ENCODE data around the gene ALS2.
"Not testable (repeated sequence)": the region's sequence is repeated elsewhere in the genome, so short reads cannot be mapped to it uniquely, and the experiment has no call there.

The ALS2 gene

DNA sequence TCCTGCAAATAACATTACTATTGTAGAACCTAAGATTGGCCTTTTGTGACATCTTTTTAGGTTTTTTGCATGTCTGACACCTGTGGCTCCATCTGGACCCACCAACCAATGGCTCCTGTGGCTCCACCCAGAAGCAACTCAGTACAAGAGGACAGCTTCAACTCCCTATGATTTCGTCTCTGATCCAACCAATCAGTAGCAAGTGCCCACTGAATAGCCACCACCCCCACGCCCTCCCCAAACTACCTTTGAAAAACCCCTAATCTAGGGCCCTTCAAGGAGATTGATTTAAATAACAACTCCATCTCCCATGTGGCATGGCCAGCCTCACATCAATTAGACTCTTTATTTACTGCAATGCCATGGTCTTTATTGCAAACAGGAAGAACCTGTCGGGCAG, 105.9 kb downstream of the ALS2 start:
- DNase-seq (ENCODE audit: low read depth) = no peak

DNA sequence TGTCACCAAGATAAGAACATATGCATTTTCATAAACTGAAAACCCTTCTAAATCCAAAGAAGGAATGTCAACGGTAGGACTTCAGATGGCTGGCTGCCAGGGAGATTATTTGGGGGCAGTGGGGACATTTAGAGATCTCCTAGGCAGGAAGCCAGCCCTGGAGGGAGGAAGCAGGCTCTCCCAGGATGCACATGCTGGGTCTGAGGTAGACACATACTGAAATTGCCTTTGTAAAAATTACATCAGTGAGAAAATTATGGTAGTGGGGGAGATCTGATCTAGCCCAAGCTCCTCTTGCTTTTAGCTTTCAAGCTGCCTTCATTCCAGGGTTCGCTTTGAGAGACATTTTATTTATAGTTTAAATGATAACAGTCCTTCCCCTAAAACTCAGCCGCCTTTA, 106.4 kb downstream of the ALS2 start:
- DNase-seq (ENCODE audit: low read depth) = no peak

- DNase-seq (ENCODE audit: low read depth) = no peak
These were observed 107.2 kb downstream of the ALS2 start for GRCh38 chr2:201673546-201673945.

- DNase-seq (ENCODE audit: low read depth) = not testable (repeated sequence)
These were observed 109.5 kb downstream of the ALS2 start for GRCh38 chr2:201671205-201671604.

GRCh38 chr2:201669865-201670264, 110.9 kb downstream of the ALS2 start:
- no peak for DNase-seq (ENCODE audit: low read depth)

DNA sequence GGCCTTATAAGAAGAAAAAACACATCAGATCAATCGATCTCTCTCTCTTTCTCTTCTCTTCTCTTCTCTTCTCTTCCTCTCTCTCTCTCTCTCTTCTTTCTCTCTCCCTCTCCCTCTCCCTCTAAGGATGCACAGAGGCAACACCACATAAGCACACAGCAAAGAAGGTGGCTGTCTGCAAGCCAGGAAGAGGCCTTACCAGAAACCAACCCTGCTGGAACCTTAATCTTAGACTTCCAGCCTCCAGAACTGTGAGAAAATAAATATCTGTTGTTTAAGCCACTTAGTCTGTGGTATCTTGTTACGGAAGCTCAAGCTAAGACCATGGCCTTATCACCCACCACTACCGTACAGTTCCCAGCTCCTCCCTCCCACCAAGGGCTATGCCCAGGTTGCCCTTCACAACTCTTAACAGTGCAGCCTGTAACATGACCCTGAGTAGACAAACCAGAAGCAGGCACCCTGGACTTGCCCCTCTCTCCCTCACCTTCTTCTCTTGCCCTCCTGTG, 112.3 kb downstream of the ALS2 start:
- no peak for DNase-seq (ENCODE audit: low read depth)

GRCh38 chr2:201664334-201664733, 116.4 kb downstream of the ALS2 start:
- no peak for DNase-seq (ENCODE audit: low read depth)

GRCh38 chr2:201661366-201661765, 119.4 kb downstream of the ALS2 start:
- no peak for DNase-seq (ENCODE audit: low read depth)

DNA sequence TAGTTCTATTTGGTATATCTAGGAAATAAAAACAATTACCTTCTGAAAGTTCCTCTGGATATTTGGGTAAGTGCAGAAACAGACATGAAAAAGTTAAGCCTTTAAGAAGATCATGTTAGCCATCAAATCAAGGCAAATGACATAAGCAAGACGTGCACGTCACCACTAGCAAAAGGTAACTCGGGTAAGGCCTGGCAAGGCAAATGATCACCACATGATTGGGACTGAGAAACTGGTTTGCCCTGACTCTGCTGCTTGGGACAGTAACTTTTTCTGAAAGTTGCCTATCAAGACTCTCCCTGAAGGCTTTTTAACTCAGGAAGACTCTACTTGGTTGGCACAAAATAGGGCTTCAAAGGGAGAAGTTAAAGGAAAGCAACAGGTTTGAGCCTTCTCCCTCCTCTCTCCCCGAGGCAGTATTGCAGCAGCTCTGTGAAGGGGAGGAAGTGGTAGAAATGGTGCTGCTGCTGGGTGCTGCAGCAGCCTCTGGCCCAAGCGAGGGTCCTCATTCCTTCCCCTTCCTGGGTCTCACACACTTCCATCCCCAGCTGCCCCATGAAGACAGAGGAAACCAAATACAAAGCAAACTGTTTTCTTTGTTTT, 120.3 kb downstream of the ALS2 start:
- no peak for DNase-seq (ENCODE audit: low read depth)

- DNase-seq (ENCODE audit: low read depth) = no peak
These were observed 124.0 kb downstream of the ALS2 start for GRCh38 chr2:201656740-201657139.

DNA sequence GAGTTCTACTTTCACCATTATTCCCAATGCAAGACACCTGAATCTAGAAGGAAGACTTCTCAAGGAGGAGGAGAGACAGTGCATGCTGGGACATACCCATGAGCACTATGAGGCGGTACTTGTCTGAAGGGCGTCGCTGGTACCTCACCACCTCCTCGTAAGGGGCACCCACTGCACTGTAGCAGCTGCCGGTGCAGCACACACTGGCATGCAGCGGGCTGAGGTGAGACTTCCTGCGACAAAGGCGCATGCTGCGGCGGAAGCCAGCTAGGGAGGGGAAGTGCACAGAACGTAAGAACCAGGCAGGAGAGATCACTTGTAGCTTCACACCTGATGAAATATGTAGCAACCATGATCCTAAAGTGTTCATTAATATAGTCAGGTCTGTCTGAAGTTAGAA, 124.6 kb downstream of the ALS2 start:
- no peak for DNase-seq (ENCODE audit: low read depth)

DNA sequence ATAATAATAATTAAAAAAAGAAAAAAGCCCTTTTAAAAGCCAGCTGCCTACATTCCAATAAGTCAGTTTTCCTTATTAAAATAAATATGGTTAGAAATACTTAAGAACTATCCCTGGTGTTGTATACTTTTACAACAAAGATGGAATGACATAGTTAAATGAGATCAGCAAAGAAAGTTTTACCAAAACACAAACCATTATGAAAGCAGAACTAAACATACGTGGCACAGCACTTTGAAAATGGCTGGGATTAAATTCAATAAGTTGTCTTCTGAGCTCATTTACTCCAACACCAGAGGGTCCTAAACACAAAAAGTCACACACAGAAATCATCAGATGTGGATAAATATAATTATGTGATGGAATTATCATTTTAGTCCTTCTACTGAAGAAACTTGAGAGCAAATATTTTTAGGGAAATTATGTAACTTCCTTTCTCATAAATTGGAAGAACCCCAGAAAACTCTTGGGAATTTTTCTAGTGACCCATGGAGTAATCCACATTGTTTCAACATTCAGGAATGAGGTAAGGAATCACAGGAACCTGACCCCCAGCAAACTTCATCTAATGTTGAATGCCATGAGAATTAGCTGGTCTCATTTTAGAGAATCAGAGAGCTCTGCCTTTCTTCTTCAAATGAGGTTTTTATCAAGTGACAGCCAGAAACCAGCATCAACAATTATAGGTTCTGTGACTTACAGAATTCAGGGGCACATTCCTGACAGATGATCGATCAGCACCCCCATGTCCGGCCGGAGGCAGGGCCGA, 125.9 kb downstream of the ALS2 start:
- DNase-seq (ENCODE audit: low read depth) = no peak

DNA sequence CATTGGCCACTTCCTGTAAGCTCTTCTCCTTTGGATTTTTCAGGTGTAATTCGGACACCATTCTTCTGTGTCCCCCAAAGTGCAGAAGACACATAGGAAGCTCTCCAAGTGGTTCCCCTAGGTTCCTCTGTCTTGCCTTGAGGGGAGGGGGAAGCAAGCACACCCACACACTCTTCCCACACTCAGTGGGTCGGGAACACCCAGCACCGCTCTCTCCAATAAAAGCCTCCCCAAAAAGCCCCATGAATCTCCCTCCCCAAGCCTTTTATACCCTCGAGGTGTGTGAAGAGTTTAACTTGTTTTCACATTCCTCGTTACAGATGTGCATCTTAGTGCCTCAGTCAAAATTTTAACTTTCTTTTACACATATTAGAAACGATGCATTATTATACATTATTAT, 127.5 kb downstream of the ALS2 start:
- DNase-seq (ENCODE audit: low read depth) = no peak
